MCF 10A (cell line): ENCODE measurements around the gene ERLEC1. TPM values are rescaled to one million over a fixed set of nuclear protein-coding genes. Genes with fewer than 3 reads are reported as not detected.

Experiments
- Bru-seq: library from RNA; stranded (reverse); fragments of 400-500 nt; gene quantifications from one replicate; lab custom pipeline; 2021; lab: Mats Ljungman, UMichigan
- BruChase-seq, 2 experiments: library from RNA; stranded (reverse); fragments of 400-500 nt; gene quantifications; one replicate each; lab custom pipeline; 2021; lab: Mats Ljungman, UMichigan
- BruUV-seq: library from RNA; stranded (reverse); fragments of 400-500 nt; replicated peaks from 2 replicates; lab custom pipeline; 2021; lab: Mats Ljungman, UMichigan
- CTCF ChIA-PET: fragments of 300-600 bp; sonication (Branson Sonifier 250); formaldehyde crosslinking; extraction: SDS; loops from one replicate; lab custom pipeline; 2021; ENCODE audit warnings: antibody characterized with exemption, inconsistent platforms; lab: Yijun Ruan, JAX
- POLR2A ChIA-PET: fragments of 300-600, 350-650 bp; sonication (Branson Sonifier 250); formaldehyde crosslinking; extraction: SDS; loops from one replicate; lab custom pipeline; 2020; ENCODE audit warnings: antibody characterized with exemption, inconsistent platforms; lab: Yijun Ruan, JAX
- DNase-seq: peaks from one replicate; pipeline ENCODE4 v3.0.0-alpha.2; 2018; ENCODE audit not compliant: unreplicated experiment
- H3K27ac Mint-ChIP-seq: one replicate; pipeline ENCODE4 v1.8.0; 2022; ENCODE audit warnings: mild to moderate bottlenecking, low read depth, mixed read lengths; ENCODE audit not compliant: unreplicated experiment
- H3K27me3 Mint-ChIP-seq: one replicate; pipeline ENCODE4 v1.8.0; 2022; ENCODE audit warnings: mixed read lengths; ENCODE audit not compliant: insufficient read depth, unreplicated experiment
- H3K36me3 Mint-ChIP-seq: one replicate; pipeline ENCODE4 v1.8.0; 2022; ENCODE audit warnings: mild to moderate bottlenecking, moderate library complexity, mixed read lengths; ENCODE audit not compliant: insufficient read depth, unreplicated experiment
- H3K4me1 Mint-ChIP-seq: one replicate; pipeline ENCODE4 v1.8.0; 2022; ENCODE audit warnings: mixed read lengths; ENCODE audit not compliant: insufficient read depth, unreplicated experiment
- H3K4me3 Mint-ChIP-seq: one replicate; pipeline ENCODE4 v1.8.0; 2022; ENCODE audit warnings: mild to moderate bottlenecking, moderate library complexity, mixed read lengths; ENCODE audit not compliant: unreplicated experiment
- H3K9me3 Mint-ChIP-seq: one replicate; pipeline ENCODE4 v1.8.0; 2022; ENCODE audit warnings: mixed read lengths; ENCODE audit not compliant: unreplicated experiment
- intact Hi-C: fragments of 100-400 bp; cut with micrococcal nuclease; formaldehyde crosslinking; loops from 2 replicates; pipeline ENCODE4 v1.14.1; 2022
- long read RNA-seq: library from polyadenylated mRNA; stranded (forward); transcript quantifications from one replicate; pipeline ENCODE4 v2.0.0, GENCODE V29; 2022
- total RNA-seq: library from RNA; stranded (reverse); gene quantifications from 2 replicates; pipeline ENCODE4 v1.2.3, GENCODE V29; 2022
- TF ChIP-seq, protein P1 (sequence below): fragments of 200-600 bp; IDR thresholded peaks from one replicate; pipeline ENCODE4 v1.8.0; 2022; ENCODE audit warnings: antibody characterized with exemption, mild to moderate bottlenecking; ENCODE audit not compliant: unreplicated experiment

ERLEC1 gene
- total RNA-seq (51.4 and 68.1 TPM in 2 replicates), Bru-seq, nascent RNA (percentile 91 among the genes with signal in this experiment), BruChase-seq, experiment 1, labeled RNA remaining after a 6-hour chase (percentile 93 among the genes with signal in this experiment), BruChase-seq, experiment 2, labeled RNA remaining after a 2-hour chase (percentile 92 among the genes with signal in this experiment)
- long read RNA-seq, transcript ERLEC1-201 (14 exons, 2,433 nt): major isoform, 149 of 217 reads
- long read RNA-seq, transcript ERLEC1-202 (13 exons, 2,271 nt): minor isoform, 30 of 217 reads
- long read RNA-seq, partial matches to known transcripts: 3 of 217 reads
- long read RNA-seq, other reads (novel, unspliced or antisense): 35 of 217 reads

GRCh38 chr2:53786705-53787613 lies at the start of gene ERLEC1, which contains the start of gene ASB3:
Gene ERLEC1 (plus strand): TSS chr2:53787044. CDS start chr2:53787211, 167 bp downstream.
Gene ASB3 (minus strand): TSS chr2:53786953. CDS start chr2:53765572, 21,381 bp downstream.
- ChIA-PET POLR2A (interaction anchor here (0.5 to 7.8 kb wide), 25 partner anchors 7 to 830 kb away, joined by 3 to 112 read pairs (median 4); partner anchors contain the start of gene CHAC2), CTCF (interaction anchor here (0.6 to 2.3 kb wide), 4 partner anchors 14 to 1175 kb away, joined by 3 to 11 read pairs (median 3); partner anchors contain the start of gene CHAC2)
- Mint-ChIP-seq H3K27me3 (no peaks in the 10 kb centered on the region), H3K4me1 (peaks cover 12% of the 10 kb centered on the region), H3K36me3 (no peaks in the 10 kb centered on the region), H3K4me3 (peak within 1 kb of the TSS; percentile 83), H3K9me3 (no peaks in the 10 kb centered on the region), H3K27ac (peak within 1 kb of the TSS; percentile 62)
- intact Hi-C loops: loop anchor here (1.0 kb wide), 1 partner anchor 364 kb away; no protein-coding TSS in a partner anchor
- TF ChIP-seq, protein P1, sequence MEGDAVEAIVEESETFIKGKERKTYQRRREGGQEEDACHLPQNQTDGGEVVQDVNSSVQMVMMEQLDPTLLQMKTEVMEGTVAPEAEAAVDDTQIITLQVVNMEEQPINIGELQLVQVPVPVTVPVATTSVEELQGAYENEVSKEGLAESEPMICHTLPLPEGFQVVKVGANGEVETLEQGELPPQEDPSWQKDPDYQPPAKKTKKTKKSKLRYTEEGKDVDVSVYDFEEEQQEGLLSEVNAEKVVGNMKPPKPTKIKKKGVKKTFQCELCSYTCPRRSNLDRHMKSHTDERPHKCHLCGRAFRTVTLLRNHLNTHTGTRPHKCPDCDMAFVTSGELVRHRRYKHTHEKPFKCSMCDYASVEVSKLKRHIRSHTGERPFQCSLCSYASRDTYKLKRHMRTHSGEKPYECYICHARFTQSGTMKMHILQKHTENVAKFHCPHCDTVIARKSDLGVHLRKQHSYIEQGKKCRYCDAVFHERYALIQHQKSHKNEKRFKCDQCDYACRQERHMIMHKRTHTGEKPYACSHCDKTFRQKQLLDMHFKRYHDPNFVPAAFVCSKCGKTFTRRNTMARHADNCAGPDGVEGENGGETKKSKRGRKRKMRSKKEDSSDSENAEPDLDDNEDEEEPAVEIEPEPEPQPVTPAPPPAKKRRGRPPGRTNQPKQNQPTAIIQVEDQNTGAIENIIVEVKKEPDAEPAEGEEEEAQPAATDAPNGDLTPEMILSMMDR: no peak
- BruUV-seq: no TSS peak
- DNase-seq: peak; percentile 82

GRCh38 chr2:53737091-53737490 lies 49.8 kb upstream of the ERLEC1 start:
- Mint-ChIP-seq H3K4me1 (peaks cover 2% of the 10 kb centered on the region), H3K4me3 (no peak overlapping the region), H3K27me3 (no peaks in the 10 kb centered on the region), H3K9me3 (no peaks in the 10 kb centered on the region), H3K36me3 (peaks cover 19% of the 10 kb centered on the region), H3K27ac (no peak overlapping the region)
- ChIA-PET CTCF (interaction anchor here (1.6 kb wide), 1 partner anchor 314 kb away, joined by 3 read pairs; no protein-coding TSS in a partner anchor), POLR2A (no interaction called here)
- no TSS peak for BruUV-seq
- intact Hi-C loops: no loop called here
- no peak for DNase-seq
- TF ChIP-seq, protein P1: no peak

GRCh38 chr2:53739032-53739431 lies 47.8 kb upstream of the ERLEC1 start:
- H3K27ac Mint-ChIP-seq: no peak overlapping the region
- BruUV-seq: no TSS peak
- no peak overlapping the region for H3K4me3 Mint-ChIP-seq
- ChIA-PET POLR2A (interaction anchor here (0.7 kb wide), 1 partner anchor 11 kb away, joined by 4 read pairs; no protein-coding TSS in a partner anchor), CTCF (interaction anchor here (0.5 to 2.7 kb wide), 5 partner anchors 10 to 1731 kb away, joined by 3 to 9 read pairs (median 4); no protein-coding TSS in a partner anchor)
- no peaks in the 10 kb centered on the region for H3K27me3 Mint-ChIP-seq
- peak; percentile 11 for DNase-seq
- H3K9me3 Mint-ChIP-seq: no peaks in the 10 kb centered on the region
- H3K36me3 Mint-ChIP-seq: peaks cover 8% of the 10 kb centered on the region
- intact Hi-C loops: no loop called here
- H3K4me1 Mint-ChIP-seq: peaks cover 7% of the 10 kb centered on the region
- TF ChIP-seq, protein P1: no peak
